BJ (cell line): Measurements from ENCODE around the gene CD164. TPM values are rescaled to one million over a fixed set of nuclear protein-coding genes. Genes with fewer than 3 reads are reported as not detected.

Source experiments
- CTCF ChIA-PET: fragments of 350-600 bp; formaldehyde crosslinking; extraction: SDS; loops from one replicate; lab custom pipeline; 2021; ENCODE audit warnings: antibody characterized with exemption, inconsistent platforms; lab: Yijun Ruan, JAX
- POLR2A ChIA-PET: fragments of 300-600 bp; sonication (Branson Sonifier 250); formaldehyde crosslinking; extraction: SDS; loops from one replicate; lab custom pipeline; 2021; ENCODE audit warnings: antibody characterized with exemption; lab: Charles Lee
- DNase-seq: peaks from one replicate; pipeline ENCODE4 v3.0.0-alpha.2; 2011; ENCODE audit warnings: low read depth
- H3K27me3 ChIP-seq: 2 replicates; pipeline ENCODE4 v1.6.0; 2011; ENCODE audit warnings: low read length; ENCODE audit not compliant: control insufficient read depth, insufficient read depth
- H3K36me3 ChIP-seq: 2 replicates; pipeline ENCODE4 v1.5.1; 2011; ENCODE audit warnings: low read length; ENCODE audit not compliant: control insufficient read depth, insufficient read depth
- H3K4me3 ChIP-seq: 2 replicates; pipeline ENCODE4 v1.5.1; 2011; ENCODE audit warnings: low read depth, mild to moderate bottlenecking, control low read depth, low read length
- CTCF ChIP-seq: IDR thresholded peaks from 2 replicates; pipeline ENCODE4 v1.5.1; 2011; ENCODE audit warnings: low read depth, mild to moderate bottlenecking, control low read depth, inconsistent platforms, low read length, moderate library complexity; ENCODE audit not compliant: insufficient read depth
- polyA plus RNA-seq: library from polyadenylated mRNA; depleted of rRNA; stranded (reverse); fragments of >200 nt; gene quantifications from 2 replicates; pipeline ENCODE4 v1.2.3, GENCODE V29; 2011

Gene CD164
- polyA plus RNA-seq, 1 experiment, result 298 TPM

GRCh38 chr6:109396046-109396718 is 13.9 kb upstream of the CD164 start:
- Histone ChIP-seq H3K27me3 (0 out of 2 replicates have a peak, but pooled peaks cover 1% of the 10 kb centered on the region), H3K36me3 (no peaks in the 10 kb centered on the region), H3K4me3 (no peak overlapping the region)
- ChIA-PET CTCF (interaction anchor here (0.7 to 2.3 kb wide), 8 partner anchors 9 to 855 kb away, joined by 3 to 23 read pairs (median 3); no protein-coding TSS in a partner anchor), POLR2A (no interaction called here)
- DNase-seq, result no peak
- TF ChIP-seq CTCF, result no peak

GRCh38 chr6:109393886-109394281 is 11.6 kb upstream of the CD164 start:
- Histone ChIP-seq H3K4me3 (no peak overlapping the region), H3K36me3 (no peaks in the 10 kb centered on the region), H3K27me3 (0 out of 2 replicates have a peak, but pooled peaks cover 1% of the 10 kb centered on the region)
- DNase-seq, result no peak
- TF ChIP-seq CTCF, result no peak
- ChIA-PET CTCF (interaction anchor here (0.9 to 5.7 kb wide), 4 partner anchors 10 to 212 kb away, joined by 3 to 27 read pairs (median 12); partner anchors contain the start of gene CD164), POLR2A (no interaction called here)

- no peak for DNase-seq
- no peaks in the 10 kb centered on the region for H3K36me3 ChIP-seq
- CTCF ChIA-PET, result interaction anchor here (1.3 to 5.7 kb wide), 3 partner anchors 9 to 212 kb away, joined by 3 to 27 read pairs (median 20); partner anchors contain the start of gene CD164
- POLR2A ChIA-PET, result no interaction called here
- 0 out of 2 replicates have a peak, but pooled peaks cover 1% of the 10 kb centered on the region for H3K27me3 ChIP-seq
- H3K4me3 ChIP-seq, result no peak overlapping the region
- TF ChIP-seq CTCF, result no peak
Observed at GRCh38 chr6:109393157-109393885, 11.1 kb upstream of the CD164 start.

GRCh38 chr6:109389650-109390274 is 7.5 kb upstream of the CD164 start:
- POLR2A ChIA-PET, result interaction anchor here (0.6 kb wide), 1 partner anchor 797 kb away, joined by 11 read pairs; no protein-coding TSS in a partner anchor
- CTCF ChIA-PET, result interaction anchor here (5.7 kb wide), 1 partner anchor 201 kb away, joined by 20 read pairs; no protein-coding TSS in a partner anchor

More at GRCh38 chr6:109389650-109390274, 7.5 kb upstream of the CD164 start:
- peaks cover 1% of the 10 kb centered on the region; the same call in 1 of the 2 replicates for H3K27me3 ChIP-seq
- DNase-seq, result no peak
- no peaks in the 10 kb centered on the region for H3K36me3 ChIP-seq
- H3K4me3 ChIP-seq, result no peak overlapping the region
- no peak for TF ChIP-seq CTCF
